ENCODE data around the gene SDCBP2. TPM values are rescaled to one million over a fixed set of nuclear protein-coding genes. Genes with fewer than 3 reads are reported as not detected.

SDCBP2 gene
- total RNA-seq, 1 donor from 2014 or later: 4.0 TPM

DNA sequence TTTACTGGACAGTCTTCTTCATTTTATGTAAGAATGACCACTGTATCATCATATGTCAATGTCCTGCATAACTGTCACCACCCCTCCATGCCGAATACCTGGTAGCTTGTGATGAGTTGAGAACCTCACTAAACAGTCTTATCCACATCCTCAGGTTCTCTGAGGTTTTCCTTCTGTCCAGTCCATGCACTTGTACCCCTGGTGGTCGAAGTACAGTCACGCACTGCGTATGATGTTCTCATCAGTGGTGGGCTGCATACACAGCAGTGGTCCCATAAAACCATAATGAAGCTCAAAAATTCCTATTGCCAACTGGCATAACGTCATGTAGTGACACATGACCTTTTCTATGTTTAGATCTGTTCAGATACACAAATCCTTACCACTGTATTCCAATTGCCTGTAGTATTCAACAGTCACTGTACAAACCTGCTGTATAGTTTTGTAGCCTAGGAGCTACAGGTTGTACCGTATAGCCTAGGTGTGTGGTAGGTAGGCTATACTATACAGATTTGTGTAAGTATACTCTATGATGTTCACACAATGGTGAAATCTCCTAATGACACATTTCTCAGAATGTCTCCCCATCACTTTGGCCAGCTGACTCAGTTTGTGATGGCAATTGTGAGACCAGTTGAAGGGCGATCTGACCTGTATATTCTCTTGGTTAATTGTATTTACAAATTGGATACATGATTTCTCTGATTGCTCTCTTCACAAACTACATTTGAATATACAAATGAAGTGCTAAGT, 31.3 kb upstream of the SDCBP2 start:
- DNase-seq (ENCODE audit: low read depth in 2 of 2): no peak

- DNase-seq (ENCODE audit: low read depth in 2 of 2): no peak
Measured at GRCh38 chr20:1357921-1358671, 29.2 kb upstream of the SDCBP2 start.

- no peak for DNase-seq (ENCODE audit: low read depth in 2 of 2)
Measured at GRCh38 chr20:1353956-1354355, 25.0 kb upstream of the SDCBP2 start.

GRCh38 chr20:1346315-1346969, 17.5 kb upstream of the SDCBP2 start:
- DNase-seq (ENCODE audit: low read depth in 2 of 2): no peak

DNA sequence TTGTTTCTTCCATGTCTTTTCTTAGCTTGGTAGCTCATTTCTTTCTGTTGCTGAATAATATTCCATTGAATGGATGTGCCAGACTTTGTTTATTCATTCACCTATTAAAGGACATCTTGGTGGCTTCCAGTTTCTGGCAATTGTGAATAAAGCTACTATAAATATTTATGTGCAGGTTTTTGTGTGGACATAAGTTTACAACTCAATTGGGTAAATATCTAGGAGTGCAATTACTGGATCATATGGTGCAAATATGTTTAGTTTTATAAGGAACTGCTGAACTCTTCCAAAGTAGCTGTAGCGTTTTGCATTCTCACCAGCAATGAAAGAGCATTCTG, 16.8 kb upstream of the SDCBP2 start:
- DNase-seq (ENCODE audit: low read depth in 2 of 2): no peak

GRCh38 chr20:1345030-1345755, 16.3 kb upstream of the SDCBP2 start:
- no peak for DNase-seq (ENCODE audit: low read depth in 2 of 2)

DNA sequence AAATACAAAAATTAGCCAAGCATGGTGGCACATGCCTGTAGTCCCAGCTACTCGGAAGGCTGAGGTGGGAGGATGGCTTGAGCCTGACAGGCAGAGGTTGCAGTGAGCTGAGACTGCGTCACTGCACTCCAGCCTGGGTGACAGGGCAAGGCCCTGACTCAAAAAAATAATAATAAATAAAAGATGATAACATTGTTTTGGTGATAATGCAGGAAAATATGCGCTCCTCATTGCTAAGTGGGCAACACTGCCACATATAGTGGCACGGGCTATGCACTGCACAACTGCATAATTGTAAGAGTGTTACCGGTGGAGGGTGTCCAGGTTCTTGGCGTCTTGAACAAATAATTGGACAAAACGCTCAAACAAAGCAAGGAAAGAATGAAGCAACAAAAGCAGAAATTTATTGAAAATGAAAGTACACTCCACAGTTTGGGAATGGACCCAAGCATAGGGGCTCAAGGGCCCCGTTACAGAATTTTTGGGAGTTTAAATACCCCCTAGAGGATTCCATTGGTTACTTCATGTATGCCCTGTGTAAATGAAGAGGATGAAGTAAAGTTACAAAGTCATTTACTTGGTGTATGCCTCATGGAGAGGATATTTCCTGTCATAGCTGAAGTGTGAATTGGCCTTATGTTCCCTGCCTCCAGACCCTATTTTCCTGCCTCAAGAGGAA, 14.6 kb upstream of the SDCBP2 start:
- peak in 1 of 2 donors; percentile 26 for DNase-seq (ENCODE audit: low read depth in 2 of 2)

- peak in 1 of 2 donors; percentile 49 for DNase-seq (ENCODE audit: low read depth in 2 of 2)
Measured at GRCh38 chr20:1341561-1342265, 12.8 kb upstream of the SDCBP2 start.

GRCh38 chr20:1338801-1339200, 9.9 kb upstream of the SDCBP2 start:
- DNase-seq (ENCODE audit: low read depth in 2 of 2): no peak

DNA sequence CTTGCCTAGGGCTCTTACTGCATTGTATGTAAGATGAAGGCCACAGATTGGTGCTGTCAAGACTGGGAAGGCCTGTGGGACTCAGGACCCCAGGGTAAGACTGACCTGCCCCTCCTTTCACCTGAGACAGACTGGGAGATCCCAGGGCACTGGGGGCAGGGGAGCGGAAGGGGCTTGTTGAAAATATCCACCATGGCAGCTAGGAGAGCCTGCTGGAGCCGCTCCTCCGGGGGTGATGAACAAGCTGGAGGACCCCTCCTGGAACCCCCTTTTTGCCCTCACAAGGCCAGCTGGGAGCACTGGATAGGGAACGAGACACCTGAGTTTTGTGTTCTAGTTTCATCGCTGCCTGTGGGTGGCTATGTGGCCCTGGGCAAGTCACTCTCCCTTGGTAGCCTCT, 9.2 kb upstream of the SDCBP2 start:
- DNase-seq (ENCODE audit: low read depth in 2 of 2): no peak

DNA sequence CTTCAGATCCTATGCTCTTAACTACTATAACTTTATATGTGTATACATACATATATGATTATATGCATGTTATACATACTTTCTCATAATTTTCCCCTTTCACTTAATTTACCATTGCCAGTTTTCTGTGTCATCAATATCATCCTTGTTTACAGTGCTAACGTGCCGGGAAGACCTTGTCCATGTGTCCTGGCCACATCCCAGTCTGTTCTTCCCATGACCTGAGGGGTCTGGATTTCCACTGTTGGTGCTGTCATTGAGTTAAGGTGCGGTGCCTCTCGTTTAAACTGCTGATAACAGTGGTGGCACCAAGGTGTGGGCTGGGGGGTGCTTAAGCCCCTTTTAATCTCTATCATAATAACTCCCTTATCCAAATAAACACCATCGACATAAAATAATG, 8.5 kb upstream of the SDCBP2 start:
- DNase-seq (ENCODE audit: low read depth in 2 of 2): peak; percentile 60 to 70

DNA sequence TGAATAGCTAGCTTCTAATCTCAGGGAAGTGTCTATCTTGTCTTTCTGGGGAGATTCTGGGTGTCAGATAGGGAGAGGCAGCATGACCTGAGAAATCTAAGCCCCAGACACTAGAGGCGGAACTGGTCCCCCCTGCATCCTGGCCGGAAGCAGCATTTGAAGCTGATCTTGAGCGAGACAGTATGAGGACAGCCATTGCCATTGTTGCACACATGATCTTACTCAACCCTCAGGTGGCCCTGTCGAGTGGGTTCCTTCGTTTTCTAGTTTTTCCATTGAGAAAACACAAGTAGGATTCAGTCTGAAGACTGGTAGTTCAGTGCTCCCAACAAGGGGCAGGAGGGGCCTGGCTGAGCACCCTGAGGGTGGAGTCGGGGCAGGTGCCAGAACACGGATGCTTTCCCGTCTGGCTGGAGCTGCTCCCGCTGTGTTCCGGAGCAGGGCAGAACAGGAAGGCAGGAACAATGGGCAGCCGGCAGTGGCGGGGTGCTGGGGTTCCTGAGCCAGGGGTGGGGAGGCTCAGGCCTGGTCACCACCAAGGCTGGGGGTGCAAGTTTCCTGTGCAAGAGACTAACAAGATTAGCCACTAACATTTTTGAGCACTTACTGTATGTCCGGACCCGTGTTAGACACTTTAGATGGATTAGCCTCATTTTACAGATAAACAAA, 7.9 kb upstream of the SDCBP2 start:
- DNase-seq (ENCODE audit: low read depth in 2 of 2): peak; percentile 79 to 95

- DNase-seq (ENCODE audit: low read depth in 2 of 2): peak; percentile 88 to 89
Measured at GRCh38 chr20:1335961-1336698, 7.2 kb upstream of the SDCBP2 start.

- DNase-seq (ENCODE audit: low read depth in 2 of 2): peak in 1 of 2 donors; percentile 30
Measured at GRCh38 chr20:1334761-1335160, 5.8 kb upstream of the SDCBP2 start.

GRCh38 chr20:1334370-1334731, 5.4 kb upstream of the SDCBP2 start:
- DNase-seq (ENCODE audit: low read depth in 2 of 2): no peak

DNA sequence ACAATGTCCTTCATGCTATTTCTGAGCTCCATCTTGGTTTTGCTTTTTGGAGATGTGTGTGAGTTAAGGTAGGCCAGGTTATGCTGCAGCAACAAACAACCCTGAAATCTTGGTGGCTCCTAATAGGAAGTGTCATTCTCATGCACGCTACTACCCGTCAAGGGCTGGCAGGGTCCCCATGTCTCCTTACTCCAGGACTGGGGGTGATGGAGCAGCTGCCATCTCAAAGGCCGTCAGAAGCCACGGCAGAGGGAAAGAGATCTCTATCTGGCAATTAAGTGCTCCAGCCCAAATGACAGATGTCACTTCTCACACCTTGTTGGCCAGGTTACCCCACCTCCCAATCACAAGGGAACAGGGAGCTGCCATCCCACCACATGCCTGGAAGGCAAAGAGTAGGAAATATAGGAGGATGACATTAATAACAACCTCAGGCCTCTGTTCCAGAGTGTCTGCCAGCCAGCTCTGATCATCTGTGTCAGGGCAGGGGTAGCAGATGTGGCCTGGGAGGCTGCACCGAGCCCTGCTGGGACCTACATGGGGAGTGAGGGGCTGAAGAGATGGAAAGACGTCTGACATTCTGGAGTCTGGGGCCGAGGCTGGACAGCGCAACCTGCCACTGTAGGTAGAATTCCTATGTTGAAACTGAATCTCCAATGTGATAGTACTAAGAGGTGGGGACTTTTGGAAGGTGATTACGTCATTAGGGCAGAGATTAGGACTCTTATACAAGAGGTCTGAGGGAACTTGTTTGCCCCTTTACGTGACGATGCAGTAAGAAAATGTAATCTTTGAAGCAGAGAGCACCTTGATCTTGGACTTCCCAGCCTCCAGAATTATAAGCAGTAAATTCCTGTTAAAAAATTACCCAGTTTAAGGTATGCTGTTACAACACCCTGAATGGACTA, 4.8 kb upstream of the SDCBP2 start:
- no peak for DNase-seq (ENCODE audit: low read depth in 2 of 2)

GRCh38 chr20:1332749-1333300, 3.9 kb upstream of the SDCBP2 start:
- DNase-seq (ENCODE audit: low read depth in 2 of 2): peak; percentile 33 to 75

DNA sequence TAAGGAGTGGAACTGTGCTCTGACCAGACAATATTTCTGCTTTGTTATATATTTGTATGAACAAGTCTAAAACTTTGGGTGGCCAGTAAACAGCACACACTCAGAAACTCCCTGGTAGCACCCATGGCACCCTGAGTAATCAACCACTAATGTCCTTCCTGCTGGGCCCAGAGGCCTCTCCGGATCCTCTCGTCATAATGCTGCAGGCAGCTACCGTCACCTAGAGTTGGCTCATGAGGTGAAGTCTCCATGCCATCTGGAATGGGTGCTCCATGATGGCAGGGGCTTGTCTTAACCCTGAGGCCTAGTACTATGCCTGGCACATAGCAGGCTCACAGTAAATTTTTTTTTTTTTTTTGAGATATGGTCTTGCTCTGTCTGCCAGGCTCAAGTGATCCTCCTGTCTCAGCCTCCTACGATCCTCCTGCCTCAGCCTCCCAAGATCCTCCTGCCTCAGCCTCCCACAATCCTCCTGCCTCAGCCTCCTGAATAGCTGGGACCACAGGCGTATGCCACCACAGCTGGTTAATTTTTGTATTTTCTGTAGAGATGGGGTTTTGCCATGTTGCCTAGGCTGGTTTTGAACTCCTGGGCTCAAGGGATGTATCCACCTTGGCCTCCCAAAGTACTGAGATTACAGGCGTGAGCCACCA, 3.0 kb upstream of the SDCBP2 start:
- DNase-seq (ENCODE audit: low read depth in 2 of 2): no peak

All from dermis microvascular lymphatic vessel endothelial cell (primary cell).